OCI-LY7 (cell line): ENCODE results near the gene PAX9. TPM values are rescaled to one million over a fixed set of nuclear protein-coding genes. Genes with fewer than 3 reads are reported as not detected.

Source experiments
- BruUV-seq: library from RNA; stranded (reverse); fragments of 400-500 nt; replicated peaks from 2 replicates; lab custom pipeline; 2021; lab: Mats Ljungman, UMichigan
- CTCF ChIA-PET: fragments of 300-600 bp; sonication (Branson Sonifier 250); formaldehyde crosslinking; loops from one replicate; lab custom pipeline; 2022; ENCODE audit warnings: antibody characterized with exemption; ENCODE audit not compliant: unreplicated experiment; lab: Charles Lee
- POLR2A ChIA-PET: fragments of 300-600 bp; sonication (Branson Sonifier 250); formaldehyde crosslinking; loops from one replicate; lab custom pipeline; 2022; ENCODE audit warnings: antibody characterized with exemption; lab: Charles Lee
- DNase-seq: peaks from one replicate; pipeline ENCODE4 v3.0.0-alpha.2; 2015; ENCODE audit warnings: low spot score
- H2AFZ ChIP-seq: fragments of 200-600 bp; sonication (generic), shearing (Covaris generic); 2 replicates; pipeline ENCODE4 v1.6.1; 2014; ENCODE audit warnings: mild to moderate bottlenecking, antibody characterized with exemption, low read length, moderate library complexity
- H3K27ac ChIP-seq: fragments of 200-600 bp; sonication (generic); 2 replicates; pipeline ENCODE4 v1.5.1; 2014; ENCODE audit warnings: mixed run types, low read depth, mild to moderate bottlenecking, moderate library complexity, low read length, inconsistent platforms; ENCODE audit not compliant: poor library complexity, severe bottlenecking
- H3K36me3 ChIP-seq: fragments of 200-600 bp; sonication (generic); 2 replicates; pipeline ENCODE4 v1.6.1; 2014; ENCODE audit warnings: mild to moderate bottlenecking, antibody characterized with exemption, low read length, moderate library complexity, mixed read lengths; ENCODE audit not compliant: insufficient read depth
- H3K4me1 ChIP-seq: fragments of 200-600 bp; sonication (generic); 2 replicates; pipeline ENCODE4 v1.5.1; 2014; ENCODE audit warnings: mild to moderate bottlenecking, low read length; ENCODE audit not compliant: insufficient read depth, poor library complexity, severe bottlenecking
- H3K4me2 ChIP-seq: fragments of 200-600 bp; sonication (generic); 2 replicates; pipeline ENCODE4 v1.6.1; 2014; ENCODE audit warnings: mild to moderate bottlenecking, low read length
- H3K4me3 ChIP-seq: fragments of 200-600 bp; sonication (generic); 2 replicates; pipeline ENCODE4 v1.5.1; 2014; ENCODE audit warnings: mild to moderate bottlenecking, low read depth, low read length; ENCODE audit not compliant: poor library complexity, severe bottlenecking
- H3K79me2 ChIP-seq: fragments of 200-600 bp; sonication (generic); 2 replicates; pipeline ENCODE4 v1.6.1; 2016; ENCODE audit warnings: low read depth, mild to moderate bottlenecking, low read length, moderate library complexity, mixed read lengths; ENCODE audit not compliant: insufficient read depth
- H3K9me2 ChIP-seq: fragments of 200-600 bp; sonication (generic); 2 replicates; pipeline ENCODE4 v1.6.1; 2016; ENCODE audit warnings: mild to moderate bottlenecking, low read length, mixed read lengths; ENCODE audit not compliant: insufficient read depth
- H3K9me3 ChIP-seq: fragments of 200-600 bp; sonication (generic); 2 replicates; pipeline ENCODE4 v1.6.1; 2014; ENCODE audit warnings: mild to moderate bottlenecking, mixed run types, low read length, mixed read lengths
- H4K20me1 ChIP-seq: fragments of 200-600 bp; sonication (generic); 2 replicates; pipeline ENCODE4 v1.6.1; 2014; ENCODE audit warnings: mild to moderate bottlenecking, antibody characterized with exemption, low read length, moderate library complexity, mixed read lengths; ENCODE audit not compliant: insufficient read depth
- CTCF ChIP-seq: fragments of 200-600 bp; sonication (generic); conservative IDR thresholded peaks from 2 replicates; pipeline ENCODE4 v1.5.1; 2014; ENCODE audit warnings: mild to moderate bottlenecking, antibody characterized with exemption, low read length, moderate library complexity, mixed read lengths
- EZH2phosphoT487 ChIP-seq: fragments of 200-600 bp; sonication (generic); IDR thresholded peaks from 2 replicates; pipeline ENCODE4 v1.6.1; 2018; ENCODE audit warnings: low read depth, borderline replicate concordance, mild to moderate bottlenecking, mixed run types, antibody characterized with exemption, low read length, moderate library complexity, mixed read lengths
- intact Hi-C: fragments of 100-400 bp; cut with micrococcal nuclease; formaldehyde crosslinking; loops from one replicate; pipeline ENCODE4 v1.10.0; 2022; ENCODE audit not compliant: unreplicated experiment
- total RNA-seq, 2 experiments: library from RNA; depleted of rRNA in 1 of 2; stranded (reverse); fragments of >200 nt in 1 of 2; shearing (Covaris generic) in 1 of 2; gene quantifications; 2 replicates each; pipeline ENCODE4 v1.2.3, GENCODE V29; 2014 to 2022

Gene PAX9
- total RNA-seq, 2 experiments from 2014 or later, result 2.3 to 4.4 TPM

- BruUV-seq, result no TSS peak
- ChIA-PET POLR2A (interaction anchor here (0.9 to 1.2 kb wide), 5 partner anchors 9 to 20 kb away, joined by 3 to 5 read pairs (median 4); no protein-coding TSS in a partner anchor), CTCF (no interaction called here)
- no peak overlapping the region for H2AFZ ChIP-seq
- H3K79me2 ChIP-seq, result no peaks in the 10 kb centered on the region
- no peaks in the 10 kb centered on the region for H4K20me1 ChIP-seq
- no peak overlapping the region for H3K4me3 ChIP-seq
- H3K4me2 ChIP-seq, result no peak overlapping the region
- peak overlapping the region; percentile 39 for H3K27ac ChIP-seq
- no peaks in the 10 kb centered on the region for H3K4me1 ChIP-seq
- H3K9me3 ChIP-seq, result no peaks in the 10 kb centered on the region
- intact Hi-C loops, result no loop called here
- TF ChIP-seq EZH2phosphoT487, result no peak
- TF ChIP-seq CTCF, result no peak
- no peaks in the 10 kb centered on the region for H3K36me3 ChIP-seq
- peak; percentile 11 for DNase-seq
- H3K9me2 ChIP-seq, result no peaks in the 10 kb centered on the region
Observed at GRCh38 chr14:36700651-36701050, 39.0 kb downstream of the PAX9 start.

- DNase-seq, result no peak
- no TSS peak for BruUV-seq
- Histone ChIP-seq H3K9me2 (no peaks in the 10 kb centered on the region), H3K4me3 (no peak overlapping the region), H3K4me1 (no peaks in the 10 kb centered on the region), H3K79me2 (no peaks in the 10 kb centered on the region), H3K36me3 (no peaks in the 10 kb centered on the region), H4K20me1 (no peaks in the 10 kb centered on the region), H3K27ac (peak overlapping the region; percentile 16), H2AFZ (no peak overlapping the region), H3K9me3 (no peaks in the 10 kb centered on the region), H3K4me2 (no peak overlapping the region)
- intact Hi-C loops, result no loop called here
- POLR2A ChIA-PET, result interaction anchor here (0.9 to 1.2 kb wide), 5 partner anchors 8 to 19 kb away, joined by 3 to 5 read pairs (median 4); no protein-coding TSS in a partner anchor
- CTCF ChIA-PET, result no interaction called here
- no peak for TF ChIP-seq EZH2phosphoT487
- no peak for TF ChIP-seq CTCF
Observed at GRCh38 chr14:36701132-36701531, 39.5 kb downstream of the PAX9 start.

- CTCF ChIA-PET, result no interaction called here
- no peaks in the 10 kb centered on the region for H4K20me1 ChIP-seq
- H3K4me1 ChIP-seq, result no peaks in the 10 kb centered on the region
- no peak overlapping the region for H2AFZ ChIP-seq
- DNase-seq, result no peak
- no peaks in the 10 kb centered on the region for H3K79me2 ChIP-seq
- no peaks in the 10 kb centered on the region for H3K9me2 ChIP-seq
- H3K4me3 ChIP-seq, result no peak overlapping the region
- H3K9me3 ChIP-seq, result no peaks in the 10 kb centered on the region
- intact Hi-C loops, result no loop called here
- POLR2A ChIA-PET, result interaction anchor here (0.7 to 1.0 kb wide), 3 partner anchors 11 to 161 kb away, joined by 3 to 8 read pairs (median 4); no protein-coding TSS in a partner anchor
- no peak overlapping the region for H3K27ac ChIP-seq
- no peaks in the 10 kb centered on the region for H3K36me3 ChIP-seq
- no peak overlapping the region for H3K4me2 ChIP-seq
- BruUV-seq, result no TSS peak
- TF ChIP-seq EZH2phosphoT487 (no peak), CTCF (no peak)
Observed at GRCh38 chr14:36702474-36702873, 40.8 kb downstream of the PAX9 start.
